GM03348 (cell line): ENCODE measurements around the gene PDE4D.
A peak's percentile ranks its signal among the peaks of the same experiment; 100 is the strongest.

Source experiments
- DNase-seq: peaks from one replicate; pipeline ENCODE4 v3.0.0; 2012; ENCODE audit warnings: low spot score

Gene PDE4D

DNA sequence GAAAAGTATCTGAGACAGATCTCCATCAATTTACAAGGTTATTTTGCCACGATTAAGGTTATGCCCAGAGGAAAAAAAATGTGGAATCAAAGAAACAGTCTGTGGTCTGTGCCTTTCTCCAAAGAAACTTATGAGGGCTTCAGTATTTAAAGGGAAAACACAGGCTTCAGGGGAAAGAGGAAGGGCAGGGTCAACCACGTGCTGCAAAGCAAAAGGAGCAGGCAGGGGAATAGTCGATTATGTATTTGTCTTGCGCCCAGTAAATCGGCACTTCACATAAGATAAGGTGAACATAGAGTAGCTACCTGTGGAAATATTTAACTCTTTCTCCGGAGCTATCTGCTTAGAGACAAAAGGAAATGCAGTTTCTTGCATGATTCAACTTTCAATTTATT lies 967.0 kb downstream of the PDE4D start:
- DNase-seq: no peak

DNA sequence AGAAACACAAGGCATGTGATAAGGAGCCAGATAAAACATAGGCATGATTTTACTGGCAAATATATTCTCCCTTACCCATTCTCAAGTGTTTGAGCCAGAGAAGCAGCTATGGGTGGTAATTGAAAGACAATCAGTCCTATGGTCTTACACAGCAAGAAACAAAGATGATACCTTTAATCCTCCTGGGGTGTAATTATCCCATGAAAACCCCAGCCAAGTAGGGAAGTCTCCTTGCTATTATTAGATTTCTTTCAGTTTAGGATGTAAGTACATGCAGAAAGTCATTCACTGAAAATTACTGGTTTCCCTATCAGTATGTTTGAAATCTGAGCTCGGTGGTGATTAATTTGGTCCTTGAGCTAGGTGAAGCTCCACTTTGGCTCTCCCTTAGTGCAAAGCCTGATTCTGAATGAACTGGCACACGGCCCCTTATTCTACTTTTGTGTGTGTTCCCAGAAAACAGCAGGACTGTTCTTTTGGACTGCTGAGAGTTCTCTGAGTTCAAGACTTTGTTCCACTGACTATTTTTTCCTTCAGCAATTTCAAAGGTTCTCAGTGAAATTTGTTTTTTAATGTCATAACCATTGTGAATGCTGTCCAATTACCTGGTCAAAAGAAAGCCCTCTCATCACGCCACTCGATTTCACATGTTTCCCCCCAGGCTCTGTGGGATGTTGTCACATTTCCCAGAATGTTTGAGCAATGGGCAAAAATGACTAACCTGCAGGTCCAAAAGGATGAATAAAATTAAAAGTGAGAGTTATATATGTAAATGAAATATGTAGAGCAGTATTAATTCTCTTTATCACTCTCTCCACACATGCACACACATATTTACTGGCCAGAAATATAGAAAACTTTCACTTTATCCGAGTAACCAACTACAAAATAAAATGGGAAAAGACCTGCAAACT lies 967.6 kb downstream of the PDE4D start:
- DNase-seq: no peak

DNA sequence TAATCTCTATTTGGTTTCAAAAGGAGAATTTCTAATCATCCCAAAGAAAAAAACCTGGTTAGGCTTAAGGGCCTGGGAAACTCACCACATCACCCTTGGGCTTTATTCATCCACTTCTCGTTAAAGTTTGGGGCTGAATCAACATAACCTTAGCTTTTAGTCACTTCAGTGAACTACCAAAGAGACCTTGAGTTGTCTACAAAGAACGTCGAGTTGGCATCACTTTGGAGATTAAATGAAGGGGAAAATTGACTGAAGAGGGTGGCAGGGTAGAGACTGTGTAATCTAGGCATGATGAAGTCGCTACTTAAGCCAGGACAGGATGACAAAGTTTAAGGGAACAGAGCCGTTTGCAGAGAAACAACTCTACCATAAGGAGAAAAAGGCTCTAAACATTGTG lies 969.2 kb downstream of the PDE4D start:
- DNase-seq: no peak

DNA sequence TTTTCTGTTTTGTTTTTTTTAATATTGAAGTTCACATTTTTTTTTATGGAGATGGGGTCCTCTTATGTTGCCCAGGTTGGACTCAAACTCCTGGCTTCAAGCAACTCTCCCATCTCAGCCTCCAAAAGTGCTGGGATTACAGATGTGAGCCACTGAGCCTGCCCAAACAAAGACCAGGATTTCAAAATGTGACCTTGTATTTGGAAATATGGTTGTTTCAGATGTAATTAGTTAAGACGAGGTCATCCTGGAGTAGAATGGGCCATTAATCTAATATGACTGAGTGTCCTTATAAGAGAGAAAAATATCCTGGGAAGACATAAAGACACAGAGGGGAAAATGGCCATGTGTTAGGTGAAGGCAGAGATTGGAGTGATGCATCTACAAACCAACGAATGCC lies 970.2 kb downstream of the PDE4D start:
- DNase-seq: no peak

DNA sequence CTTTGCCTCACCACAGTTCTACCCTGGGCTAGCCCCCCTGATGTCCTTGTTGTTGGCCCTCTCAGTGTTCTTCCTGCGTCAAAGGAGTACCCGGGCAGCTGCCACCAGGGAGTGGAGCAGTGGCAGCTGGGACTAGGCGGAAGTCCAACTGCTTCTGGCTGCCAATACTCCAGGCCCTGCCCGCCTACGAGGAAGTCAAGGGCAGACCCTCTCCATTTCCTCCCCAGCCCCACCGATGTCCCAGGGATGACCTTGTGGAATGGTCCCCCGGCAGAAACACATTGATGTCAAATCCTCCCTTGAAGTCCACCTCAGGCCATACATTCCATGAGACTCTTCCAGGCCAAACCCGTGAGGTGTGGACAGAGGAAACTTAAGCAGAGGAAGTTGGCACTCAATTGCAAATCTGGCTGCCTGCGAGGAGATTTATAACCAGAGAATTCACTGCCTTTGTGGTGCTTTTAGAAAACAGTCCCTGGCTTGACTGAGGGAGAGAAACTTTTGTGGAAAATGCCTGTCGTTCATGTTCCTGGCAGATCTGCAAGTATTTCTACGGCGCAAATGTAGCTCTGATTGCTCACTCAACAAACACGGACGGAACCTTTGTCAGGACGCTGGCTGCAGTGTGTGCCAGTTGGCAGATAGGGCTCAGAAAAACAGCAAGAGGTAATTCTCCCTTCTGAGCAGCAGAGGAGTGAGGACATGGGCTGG lies 970.9 kb downstream of the PDE4D start:
- peak; percentile 25 for DNase-seq

DNA sequence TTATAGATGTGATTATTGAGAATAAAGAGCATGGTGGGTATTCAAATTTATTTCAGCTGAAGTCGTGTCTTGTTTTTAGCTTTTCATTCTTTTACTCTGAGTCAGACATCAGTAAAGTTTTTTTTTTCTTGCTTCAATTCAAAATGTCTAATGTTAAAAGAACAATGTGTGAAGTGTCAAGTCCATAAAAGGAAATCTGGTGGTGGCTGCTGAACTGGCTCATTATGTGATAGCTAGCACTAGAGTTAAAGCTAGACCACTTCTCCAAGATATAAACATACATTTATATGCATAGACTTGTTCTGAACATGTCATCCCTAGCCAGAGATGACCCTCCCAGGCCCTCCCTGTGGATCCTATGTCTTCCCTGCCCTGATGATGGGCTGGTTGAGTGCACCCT lies 972.4 kb downstream of the PDE4D start:
- DNase-seq: no peak

DNA sequence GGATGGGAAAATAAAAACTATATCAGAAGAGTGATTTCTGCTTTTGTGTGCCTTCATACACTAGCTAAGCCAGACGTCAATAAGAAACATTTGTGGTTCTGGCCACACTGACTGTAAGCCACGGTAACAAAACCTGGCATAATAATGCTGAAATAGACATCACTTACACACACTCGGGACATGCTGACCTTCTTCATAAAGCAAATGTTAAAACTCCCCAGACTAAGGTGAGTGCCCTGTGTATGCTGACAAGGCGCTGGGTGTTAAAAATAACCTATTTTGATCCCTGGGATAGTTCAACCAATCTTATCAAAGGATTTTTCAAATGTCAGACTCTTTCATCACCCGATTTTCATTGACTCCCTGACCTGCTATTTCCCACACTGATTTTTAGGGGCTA lies 973.7 kb downstream of the PDE4D start:
- DNase-seq: no peak
